Fibroblast of the aortic adventitia (primary cell): ENCODE data around the gene MTX3. TPM values are rescaled to one million over a fixed set of nuclear protein-coding genes. Genes with fewer than 3 reads are reported as not detected.
A peak's percentile ranks its signal among the peaks of the same experiment; 100 is the strongest.

Source experiments
- DNase-seq: peaks from one replicate; pipeline ENCODE4 v3.0.0-alpha.2; 2010; ENCODE audit warnings: low read depth
- H3K4me3 ChIP-seq: 2 replicates; pipeline ENCODE4 v1.5.1; 2011; ENCODE audit warnings: low read depth, mild to moderate bottlenecking, control low read depth, low read length, moderate library complexity
- total RNA-seq: library from RNA; depleted of rRNA; stranded (reverse); fragments of >200 nt; gene quantifications from 2 replicates; pipeline ENCODE4 v1.2.3, GENCODE V29; 2012; ENCODE audit warnings: low replicate concordance
- TF ChIP-seq, protein P1 (sequence below): IDR thresholded peaks from 2 replicates; pipeline ENCODE4 v1.5.1; 2011; ENCODE audit warnings: mild to moderate bottlenecking, low read length, control low read depth, inconsistent platforms; ENCODE audit not compliant: insufficient read depth

MTX3 gene
- total RNA-seq, 1 donor, result 23.4 TPM

DNA sequence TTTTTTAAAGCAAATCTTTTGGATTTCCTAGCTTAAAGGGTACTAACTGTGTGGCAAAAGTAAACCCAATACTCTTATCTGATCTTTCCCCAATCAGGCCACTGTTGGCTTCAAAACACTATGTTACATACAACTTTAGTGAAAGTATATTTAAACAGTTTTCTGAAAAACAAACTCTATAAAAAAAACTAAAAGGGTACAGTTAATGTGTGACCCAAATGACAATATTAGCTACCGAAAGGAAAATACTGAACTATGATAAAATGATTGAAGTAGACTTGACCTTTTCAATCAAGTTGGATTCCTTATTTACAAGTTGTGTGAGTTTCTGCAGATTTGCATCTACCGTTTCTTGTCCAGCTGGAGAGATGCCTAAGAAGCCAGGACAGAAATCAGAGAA, 5.8 kb downstream of the MTX3 start:
- TF ChIP-seq, protein P1, sequence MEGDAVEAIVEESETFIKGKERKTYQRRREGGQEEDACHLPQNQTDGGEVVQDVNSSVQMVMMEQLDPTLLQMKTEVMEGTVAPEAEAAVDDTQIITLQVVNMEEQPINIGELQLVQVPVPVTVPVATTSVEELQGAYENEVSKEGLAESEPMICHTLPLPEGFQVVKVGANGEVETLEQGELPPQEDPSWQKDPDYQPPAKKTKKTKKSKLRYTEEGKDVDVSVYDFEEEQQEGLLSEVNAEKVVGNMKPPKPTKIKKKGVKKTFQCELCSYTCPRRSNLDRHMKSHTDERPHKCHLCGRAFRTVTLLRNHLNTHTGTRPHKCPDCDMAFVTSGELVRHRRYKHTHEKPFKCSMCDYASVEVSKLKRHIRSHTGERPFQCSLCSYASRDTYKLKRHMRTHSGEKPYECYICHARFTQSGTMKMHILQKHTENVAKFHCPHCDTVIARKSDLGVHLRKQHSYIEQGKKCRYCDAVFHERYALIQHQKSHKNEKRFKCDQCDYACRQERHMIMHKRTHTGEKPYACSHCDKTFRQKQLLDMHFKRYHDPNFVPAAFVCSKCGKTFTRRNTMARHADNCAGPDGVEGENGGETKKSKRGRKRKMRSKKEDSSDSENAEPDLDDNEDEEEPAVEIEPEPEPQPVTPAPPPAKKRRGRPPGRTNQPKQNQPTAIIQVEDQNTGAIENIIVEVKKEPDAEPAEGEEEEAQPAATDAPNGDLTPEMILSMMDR, result no peak

DNA sequence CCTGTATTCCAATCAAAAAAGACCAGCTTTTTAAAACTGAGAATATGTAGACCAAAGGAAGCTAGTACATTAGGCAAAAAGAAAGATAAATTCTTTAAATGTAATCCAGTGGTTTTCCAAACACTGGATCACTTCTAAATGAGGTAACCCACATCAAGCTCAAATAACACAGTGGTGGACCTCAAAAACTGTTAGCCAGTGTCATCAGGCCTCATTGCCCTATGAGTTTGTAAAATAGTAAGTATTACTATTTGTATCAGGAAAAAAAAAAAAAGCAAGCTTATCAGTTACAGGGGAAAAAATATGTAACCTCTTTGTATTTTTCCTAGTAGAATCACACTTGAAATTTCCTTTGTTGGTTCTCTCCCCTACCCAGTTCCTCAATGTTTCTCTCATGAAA, 6.7 kb downstream of the MTX3 start:
- DNase-seq, result no peak
- no peak overlapping the region for H3K4me3 ChIP-seq
- TF ChIP-seq, protein P1, result no peak

More for the DNA sequence above, 5.8 kb downstream of the MTX3 start:
- no peak overlapping the region for H3K4me3 ChIP-seq
- DNase-seq, result no peak

DNA sequence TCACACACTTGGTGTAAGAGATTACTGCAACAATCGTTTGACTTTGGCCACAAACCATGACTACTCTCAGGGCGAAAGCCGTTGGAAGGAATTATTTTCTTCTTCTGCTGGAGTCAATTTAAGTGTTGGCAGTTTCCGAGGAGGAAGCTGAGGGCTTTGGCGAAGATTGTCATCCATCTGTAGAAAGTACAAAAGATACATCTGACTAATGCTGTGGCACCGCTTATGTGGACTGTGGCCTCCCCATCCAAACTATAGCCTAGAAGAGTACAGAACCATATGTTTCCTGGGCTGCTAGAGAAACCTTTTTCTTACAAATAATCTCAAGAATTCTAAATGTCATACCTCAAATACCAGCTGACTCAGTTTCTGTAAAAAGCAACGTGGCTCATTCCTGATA, 7.4 kb downstream of the MTX3 start:
- no peak for DNase-seq
- no peak overlapping the region for H3K4me3 ChIP-seq
- TF ChIP-seq, protein P1, result no peak

DNA sequence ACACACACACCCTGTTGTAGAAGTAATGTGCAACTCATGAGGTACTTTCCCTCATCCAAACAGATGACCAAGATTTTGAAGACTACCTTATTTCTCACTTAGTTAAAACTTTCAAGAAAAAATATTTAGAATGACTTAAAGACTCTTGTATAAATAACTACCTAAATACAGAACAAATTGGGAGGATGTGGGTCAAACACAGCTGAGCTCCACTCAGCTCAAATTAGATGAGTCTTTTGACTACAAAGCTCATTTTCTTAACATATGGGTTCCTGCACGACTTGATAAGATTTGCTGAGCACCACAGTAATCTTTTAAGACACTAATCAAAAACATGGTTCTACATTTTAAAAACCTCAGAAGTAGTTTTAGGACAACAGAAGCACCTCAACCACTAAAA, 8.9 kb downstream of the MTX3 start:
- no peak overlapping the region for H3K4me3 ChIP-seq
- no peak for DNase-seq
- TF ChIP-seq, protein P1, result no peak

DNA sequence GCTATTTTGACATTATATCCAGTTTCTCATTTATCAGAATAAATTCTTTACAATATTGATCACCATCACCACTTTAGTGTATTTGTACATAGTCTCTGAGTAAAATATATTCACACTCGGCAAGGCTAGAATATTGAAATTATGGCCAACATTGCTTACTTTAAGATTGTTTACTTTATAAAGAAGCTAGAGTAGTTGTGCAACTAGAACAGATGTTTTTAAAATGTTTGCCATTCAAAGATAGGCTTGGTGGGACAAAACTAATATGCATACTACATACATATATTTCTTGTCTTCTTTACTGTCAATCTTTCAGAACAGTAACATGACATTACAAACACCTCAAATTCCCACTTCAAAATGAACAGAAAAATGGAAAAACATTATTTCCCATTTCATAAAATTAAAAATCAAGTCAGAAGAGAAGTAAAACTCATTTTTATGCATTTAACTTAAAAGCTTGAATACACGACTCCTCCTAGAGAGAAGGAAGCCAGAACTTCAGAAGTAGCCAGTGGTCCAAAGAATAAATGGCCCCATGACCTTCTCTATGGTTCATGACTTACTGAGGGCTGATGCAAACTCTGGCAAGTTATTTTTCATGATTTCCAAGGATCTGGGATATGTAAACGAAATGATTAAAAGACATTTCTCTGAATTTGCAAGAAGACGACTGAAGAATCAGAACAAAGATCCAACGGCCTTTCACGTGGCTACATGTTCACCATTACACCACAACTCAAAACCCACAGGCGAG, 14.1 kb downstream of the MTX3 start:
- no peak overlapping the region for H3K4me3 ChIP-seq
- TF ChIP-seq, protein P1, result no peak
- no peak for DNase-seq

DNA sequence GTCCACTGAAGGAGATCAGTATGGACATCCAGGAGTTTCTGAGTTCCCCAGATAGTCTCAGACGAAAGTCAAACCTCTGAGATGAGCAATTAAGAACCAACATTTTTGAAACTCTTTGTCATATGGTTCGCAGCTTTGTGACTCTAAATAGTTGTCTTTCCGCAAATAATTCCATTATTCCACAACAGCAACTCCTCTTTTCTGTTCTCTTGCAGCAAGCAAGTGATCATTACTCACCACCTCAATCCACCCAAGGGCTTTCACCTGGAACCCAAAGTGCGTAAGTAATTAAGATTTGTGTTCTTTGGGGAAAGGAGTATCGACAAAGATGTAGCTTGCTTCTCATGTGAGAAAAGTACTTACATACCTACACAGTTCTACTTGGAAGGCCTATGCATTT, 15.6 kb downstream of the MTX3 start:
- H3K4me3 ChIP-seq, result no peak overlapping the region
- DNase-seq, result no peak
- TF ChIP-seq, protein P1, result no peak

DNA sequence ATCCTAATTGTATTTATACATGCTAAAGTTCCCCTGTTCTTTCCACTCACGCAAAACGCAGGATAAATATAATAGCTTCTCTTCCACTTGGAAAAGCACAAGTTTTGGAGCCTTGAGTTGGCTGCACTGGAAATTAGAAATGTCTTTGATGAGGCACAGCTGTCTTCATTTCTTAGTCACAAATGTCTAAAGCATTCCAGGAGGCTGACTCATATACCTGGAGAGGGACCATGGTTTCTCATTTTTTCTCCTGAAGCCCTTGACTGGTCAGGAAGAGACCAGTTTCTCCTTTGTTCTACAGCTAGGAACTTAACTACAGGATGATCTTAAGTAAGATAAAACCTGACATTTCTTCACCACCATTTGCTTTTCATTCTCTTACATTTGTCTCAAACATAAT, 16.2 kb downstream of the MTX3 start:
- no peak overlapping the region for H3K4me3 ChIP-seq
- DNase-seq, result peak; percentile 77
- TF ChIP-seq, protein P1, result no peak
